Neural progenitor cell (in vitro differentiated cells): Measurements from ENCODE around the gene PLB1. TPM values are rescaled to one million over a fixed set of nuclear protein-coding genes. Genes with fewer than 3 reads are reported as not detected.
A peak's percentile ranks its signal among the peaks of the same experiment; 100 is the strongest.

Source experiments
- DNase-seq: peaks from one replicate; pipeline ENCODE4 v3.0.0-alpha.2; 2016; ENCODE audit warnings: low spot score
- H2AFZ ChIP-seq: fragments of 200-600 bp; sonication (generic); replicated peaks from 2 replicates; pipeline ENCODE4 v1.6.1; 2016; ENCODE audit warnings: antibody characterized with exemption
- H3F3A ChIP-seq: fragments of 200-600 bp; sonication (generic); 2 replicates; pipeline ENCODE4 v1.6.1; 2016; ENCODE audit warnings: antibody characterized with exemption, low read depth
- H3K27ac ChIP-seq: fragments of 200-600 bp; sonication (generic); 2 replicates; pipeline ENCODE4 v1.5.1; 2016; ENCODE audit warnings: mild to moderate bottlenecking
- H3K27me3 ChIP-seq: fragments of 200-600 bp; sonication (generic); 2 replicates; pipeline ENCODE4 v1.6.1; 2016; ENCODE audit warnings: mild to moderate bottlenecking, moderate library complexity
- H3K36me3 ChIP-seq: fragments of 200-600 bp; sonication (generic); 2 replicates; pipeline ENCODE4 v1.5.1; 2016
- H3K4me1 ChIP-seq: fragments of 200-600 bp; sonication (generic); 2 replicates; pipeline ENCODE4 v1.6.1; 2016; ENCODE audit warnings: mixed run types
- H3K4me2 ChIP-seq: fragments of 200-600 bp; sonication (generic); 2 replicates; pipeline ENCODE4 v1.6.1; 2016
- H3K4me3 ChIP-seq: fragments of 200-600 bp; sonication (generic); 2 replicates; pipeline ENCODE4 v1.5.1; 2016
- H3K79me2 ChIP-seq: fragments of 200-600 bp; sonication (generic); 2 replicates; pipeline ENCODE4 v1.6.1; 2016; ENCODE audit warnings: low read depth
- H3K9ac ChIP-seq: fragments of 200-600 bp; sonication (generic); 2 replicates; pipeline ENCODE4 v1.6.1; 2016
- H3K9me3 ChIP-seq: fragments of 200-600 bp; sonication (generic); 2 replicates; pipeline ENCODE4 v1.5.1; 2016; ENCODE audit warnings: low read depth
- H4K20me1 ChIP-seq: fragments of 200-600 bp; sonication (generic); 2 replicates; pipeline ENCODE4 v1.6.1; 2016; ENCODE audit warnings: low read depth
- H3K27ac Mint-ChIP-seq: 3 replicates; pipeline ENCODE4 v1.8.0; 2021; ENCODE audit warnings: mixed read lengths
- H3K27me3 Mint-ChIP-seq: 2 replicates; pipeline ENCODE4 v1.8.0; 2022; ENCODE audit warnings: low read depth, mild to moderate bottlenecking, inconsistent platforms, moderate library complexity, mixed read lengths; ENCODE audit not compliant: insufficient read depth
- H3K36me3 Mint-ChIP-seq: 3 replicates; pipeline ENCODE4 v1.8.0; 2021; ENCODE audit warnings: mixed read lengths
- H3K4me1 Mint-ChIP-seq: 3 replicates; pipeline ENCODE4 v1.8.0; 2021; ENCODE audit warnings: mixed read lengths
- H3K4me3 Mint-ChIP-seq: 3 replicates; pipeline ENCODE4 v1.8.0; 2021; ENCODE audit warnings: mild to moderate bottlenecking, moderate library complexity, mixed read lengths
- H3K9me3 Mint-ChIP-seq: 3 replicates; pipeline ENCODE4 v1.8.0; 2020; ENCODE audit warnings: mixed read lengths
- CTCF ChIP-seq: fragments of 200-600 bp; sonication (generic); IDR thresholded peaks from 2 replicates; pipeline ENCODE4 v1.5.1; 2017; ENCODE audit warnings: antibody characterized with exemption, mild to moderate bottlenecking
- EZH2 ChIP-seq: fragments of 200-600 bp; sonication (generic); IDR thresholded peaks from 2 replicates; pipeline ENCODE4 v1.6.1; 2017; ENCODE audit warnings: antibody characterized with exemption, mild to moderate bottlenecking, moderate library complexity
- EZH2phosphoT487 ChIP-seq: fragments of 200-600 bp; sonication (generic); IDR thresholded peaks from 2 replicates; pipeline ENCODE4 v1.6.1; 2017; ENCODE audit warnings: antibody characterized with exemption
- small RNA-seq: library from RNA; depleted of rRNA; stranded (forward); fragments of <200 nt; gene quantifications from one replicate; pipeline ENCODE3, GENCODE V24; 2015
- total RNA-seq: library from RNA; depleted of rRNA; stranded (reverse); fragments of >200 nt; gene quantifications from 2 replicates; pipeline ENCODE4 v1.2.3, GENCODE V29; 2015; ENCODE audit warnings: low replicate concordance

The PLB1 gene
- total RNA-seq, 1 donor from 2014 or later, result not detected

- H3F3A ChIP-seq, result peaks cover 11% of the 10 kb centered on the region
- Mint-ChIP-seq H3K4me1 (peaks cover 67% of the 10 kb centered on the region), H3K27me3 (peaks cover 10% of the 10 kb centered on the region), H3K27ac (peak overlapping the region; percentile 43), H3K36me3 (no peaks in the 10 kb centered on the region), H3K9me3 (no peaks in the 10 kb centered on the region), H3K4me3 (no peak overlapping the region)
- no peak overlapping the region for H3K27ac ChIP-seq
- H4K20me1 ChIP-seq, result no peaks in the 10 kb centered on the region
- peaks cover 19% of the 10 kb centered on the region for H3K4me1 ChIP-seq
- no peak for DNase-seq
- H3K9ac ChIP-seq, result no peak overlapping the region
- H3K9me3 ChIP-seq, result no peaks in the 10 kb centered on the region
- H3K27me3 ChIP-seq, result no peaks in the 10 kb centered on the region
- H3K79me2 ChIP-seq, result no peaks in the 10 kb centered on the region
- H3K36me3 ChIP-seq, result no peaks in the 10 kb centered on the region
- no peak overlapping the region for H3K4me3 ChIP-seq
- H3K4me2 ChIP-seq, result no peak overlapping the region
- H2AFZ ChIP-seq, result no peak overlapping the region
- no peak for TF ChIP-seq CTCF
- TF ChIP-seq EZH2phosphoT487, result no peak
- no peak for TF ChIP-seq EZH2
Observed at GRCh38 chr2:28692411-28692810, 196.6 kb downstream of the PLB1 start.

- Mint-ChIP-seq H3K9me3 (no peaks in the 10 kb centered on the region), H3K27ac (peak overlapping the region; percentile 43), H3K4me1 (peaks cover 63% of the 10 kb centered on the region), H3K36me3 (no peaks in the 10 kb centered on the region), H3K4me3 (no peak overlapping the region), H3K27me3 (peaks cover 7% of the 10 kb centered on the region)
- Histone ChIP-seq H3K9ac (no peak overlapping the region), H2AFZ (no peak overlapping the region), H3K4me2 (no peak overlapping the region), H3K4me1 (peaks cover 19% of the 10 kb centered on the region), H3K4me3 (no peak overlapping the region), H3K9me3 (no peaks in the 10 kb centered on the region), H3K27ac (no peak overlapping the region), H3K79me2 (no peaks in the 10 kb centered on the region), H3K27me3 (no peaks in the 10 kb centered on the region), H4K20me1 (no peaks in the 10 kb centered on the region), H3K36me3 (no peaks in the 10 kb centered on the region), H3F3A (peaks cover 11% of the 10 kb centered on the region)
- TF ChIP-seq EZH2 (no peak), EZH2phosphoT487 (no peak), CTCF (no peak)
- no peak for DNase-seq
Observed at GRCh38 chr2:28693223-28693622, 197.4 kb downstream of the PLB1 start.

Small RNA genes lying within 50 kb of the gene (small RNA-seq; reads per million reads assigned to genes)
- gene RNA5SP89, result not detected
- gene SNRPGP7, result not detected

Other genes starting within 250 kb of the PLB1 start
- 1.3 and 3.7 TPM in 2 replicates for gene FOSL2, start 103.2 kb upstream of the PLB1 start, total RNA-seq